ENCODE data around the gene SNX12. TPM values are rescaled to one million over a fixed set of nuclear protein-coding genes. Genes with fewer than 3 reads are reported as not detected.
A peak's percentile ranks its signal among the peaks of the same experiment; 100 is the strongest.

Gene SNX12
- total and polyA plus RNA-seq, 2 of the 4 experiments (the other 2 are of a cell fraction) = 59.9 to 63.0 TPM

DNA sequence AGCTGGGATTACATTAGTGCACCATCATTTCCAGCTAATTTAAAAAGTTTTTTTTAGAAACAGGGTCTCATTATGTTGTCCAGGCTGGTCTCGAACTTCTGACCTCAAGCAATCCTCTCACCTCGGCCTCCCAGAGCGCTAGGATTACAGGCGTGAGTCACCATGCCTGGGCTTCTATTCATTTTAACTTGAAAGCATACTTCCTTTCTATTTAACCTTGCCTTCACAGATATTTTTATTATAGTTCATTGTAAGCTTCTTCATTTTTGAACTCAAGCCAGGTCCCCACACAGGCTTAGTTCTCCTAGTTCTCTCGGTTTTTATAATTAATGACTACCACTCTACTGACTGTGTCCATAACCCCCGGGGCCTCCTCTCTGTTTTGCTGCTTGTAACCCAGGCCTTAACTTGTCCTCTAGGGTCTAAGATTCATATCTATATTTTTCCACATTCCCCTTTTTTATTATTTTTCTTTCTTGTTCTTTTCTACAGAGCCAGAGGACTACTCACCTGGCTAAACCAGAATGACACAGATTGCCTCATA, 50.7 kb downstream of the SNX12 start:
- Histone ChIP-seq H3K23ac (ENCODE audit: low read depth, low read length) (no peak overlapping the region), H3K56ac (ENCODE audit: extremely low read depth, insufficient read depth, low read length) (no peak overlapping the region), H3K9ac (ENCODE audit: low read depth, low read length) (no peak overlapping the region), H4K8ac (ENCODE audit: low read depth in 2 of 2, low read length in 2 of 2) (no peak overlapping the region), H3K4ac (ENCODE audit: low read depth, low read length) (no peak overlapping the region), H3K36me3 (ENCODE audit: control insufficient read depth, insufficient read depth, low read length) (no peaks in the 10 kb centered on the region), H3K79me1 (ENCODE audit: low read depth in 1 of 2, low read length in 2 of 2) (no peaks in the 10 kb centered on the region), H3K9me3 (ENCODE audit: control insufficient read depth, insufficient read depth, low read length) (no peaks in the 10 kb centered on the region), H2AFZ (replicated peaks; ENCODE audit: low read length, poor library complexity) (no peak overlapping the region), H2AK5ac (ENCODE audit: low read depth, low read length) (no peak overlapping the region), H3K14ac (replicated peaks; ENCODE audit: low read depth, low read length) (no peak overlapping the region), H3K4me3 (ENCODE audit: insufficient read depth, low read depth, low read length) (no peak overlapping the region), H2BK20ac (ENCODE audit: low read depth, low read length) (no peak overlapping the region), H3K9me1 (ENCODE audit: insufficient read depth, low read length) (no peaks in the 10 kb centered on the region), H3K27ac (ENCODE audit: insufficient read depth, low read length) (no peak overlapping the region), H2BK5ac (ENCODE audit: low read depth, low read length, poor library complexity, severe bottlenecking) (no peak overlapping the region), H2AK9ac (replicated peaks; ENCODE audit: low read depth, low read length, poor library complexity) (no peak overlapping the region), H4K5ac (ENCODE audit: low read depth, low read length) (no peak overlapping the region), H3K27me3 (ENCODE audit: control insufficient read depth, insufficient read depth, low read length) (no peaks in the 10 kb centered on the region), H3K4me2 (ENCODE audit: low read depth, low read length) (no peak overlapping the region), H4K20me1 (ENCODE audit: insufficient read depth, low read length) (no peaks in the 10 kb centered on the region), H2BK15ac (ENCODE audit: low read depth, low read length) (no peak overlapping the region), H2BK120ac (ENCODE audit: low read depth, low read length) (no peak overlapping the region), H4K91ac (ENCODE audit: insufficient read depth, low read depth, low read length) (no peak overlapping the region), H3K18ac (ENCODE audit: low read depth, low read length) (no peak overlapping the region), H3K4me1 (ENCODE audit: control insufficient read depth, insufficient read depth, low read length) (no peaks in the 10 kb centered on the region)
- dilution Hi-C loops (cut with HindIII; ENCODE audit: low sequenced_read_pairs, unreplicated experiment) = no loop called here
- intact Hi-C loops (cut with micrococcal nuclease) = no loop called here
- CTCF ChIA-PET = no interaction called here
- in situ Hi-C loops (cut with MboI; ENCODE audit: low sequenced_read_pairs) = no loop called here
- DNase-seq (peak; percentile 4), ATAC-seq (ENCODE audit: low read depth) (no peak)
- 17% methylated on average over 2 of the region's 6 CpGs; no CpG with 5 or more reads in 1 of the 2 experiments for WGBS, 2 experiments (ENCODE audit: extremely low coverage in 2 of 2, insufficient read length in 1 of 2)
- BruUV-seq (replicated peaks) = no TSS peak
- no peak for TF ChIP-seq RCOR1 (IDR thresholded peaks at IDR 0.05; ENCODE audit: insufficient replicate concordance, low read length)
- TF ChIP-seq, protein P1, sequence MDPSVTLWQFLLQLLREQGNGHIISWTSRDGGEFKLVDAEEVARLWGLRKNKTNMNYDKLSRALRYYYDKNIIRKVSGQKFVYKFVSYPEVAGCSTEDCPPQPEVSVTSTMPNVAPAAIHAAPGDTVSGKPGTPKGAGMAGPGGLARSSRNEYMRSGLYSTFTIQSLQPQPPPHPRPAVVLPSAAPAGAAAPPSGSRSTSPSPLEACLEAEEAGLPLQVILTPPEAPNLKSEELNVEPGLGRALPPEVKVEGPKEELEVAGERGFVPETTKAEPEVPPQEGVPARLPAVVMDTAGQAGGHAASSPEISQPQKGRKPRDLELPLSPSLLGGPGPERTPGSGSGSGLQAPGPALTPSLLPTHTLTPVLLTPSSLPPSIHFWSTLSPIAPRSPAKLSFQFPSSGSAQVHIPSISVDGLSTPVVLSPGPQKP (IDR thresholded peaks at IDR 0.05; ENCODE audit: borderline replicate concordance, low read depth, low read length) = no peak
- TF ChIP-seq, protein P2, sequence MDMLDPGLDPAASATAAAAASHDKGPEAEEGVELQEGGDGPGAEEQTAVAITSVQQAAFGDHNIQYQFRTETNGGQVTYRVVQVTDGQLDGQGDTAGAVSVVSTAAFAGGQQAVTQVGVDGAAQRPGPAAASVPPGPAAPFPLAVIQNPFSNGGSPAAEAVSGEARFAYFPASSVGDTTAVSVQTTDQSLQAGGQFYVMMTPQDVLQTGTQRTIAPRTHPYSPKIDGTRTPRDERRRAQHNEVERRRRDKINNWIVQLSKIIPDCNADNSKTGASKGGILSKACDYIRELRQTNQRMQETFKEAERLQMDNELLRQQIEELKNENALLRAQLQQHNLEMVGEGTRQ (IDR thresholded peaks at IDR 0.05; ENCODE audit: low read depth, low read length) = no peak
- no peak for TF ChIP-seq FOS (IDR thresholded peaks at IDR 0.05; ENCODE audit: low read depth, low read length)
- TF ChIP-seq MXI1 (IDR thresholded peaks at IDR 0.05; ENCODE audit: borderline replicate concordance, low read depth, low read length) = no peak
- TF ChIP-seq POLR2A (IDR thresholded peaks at IDR 0.05; ENCODE audit: low read depth, low read length) = no peak
- TF ChIP-seq MAFK (IDR thresholded peaks at IDR 0.05; ENCODE audit: low read depth, low read length) = no peak
- TF ChIP-seq CHD1 (IDR thresholded peaks at IDR 0.05; ENCODE audit: low read depth, low read length) = no peak
- TF ChIP-seq SMC3 (IDR thresholded peaks at IDR 0.05; ENCODE audit: low read depth, low read length) = no peak
- TF ChIP-seq RAD21 (IDR thresholded peaks at IDR 0.05; ENCODE audit: low read length) = no peak
- TF ChIP-seq MAZ (IDR thresholded peaks at IDR 0.05; ENCODE audit: borderline replicate concordance, low read depth, low read length) = no peak
- no peak for TF ChIP-seq NFE2L2 (IDR thresholded peaks at IDR 0.05; ENCODE audit: low read depth, low read length)
- TF ChIP-seq BHLHE40 (IDR thresholded peaks at IDR 0.05; ENCODE audit: low read depth, low read length) = no peak
- TF ChIP-seq, protein P3, sequence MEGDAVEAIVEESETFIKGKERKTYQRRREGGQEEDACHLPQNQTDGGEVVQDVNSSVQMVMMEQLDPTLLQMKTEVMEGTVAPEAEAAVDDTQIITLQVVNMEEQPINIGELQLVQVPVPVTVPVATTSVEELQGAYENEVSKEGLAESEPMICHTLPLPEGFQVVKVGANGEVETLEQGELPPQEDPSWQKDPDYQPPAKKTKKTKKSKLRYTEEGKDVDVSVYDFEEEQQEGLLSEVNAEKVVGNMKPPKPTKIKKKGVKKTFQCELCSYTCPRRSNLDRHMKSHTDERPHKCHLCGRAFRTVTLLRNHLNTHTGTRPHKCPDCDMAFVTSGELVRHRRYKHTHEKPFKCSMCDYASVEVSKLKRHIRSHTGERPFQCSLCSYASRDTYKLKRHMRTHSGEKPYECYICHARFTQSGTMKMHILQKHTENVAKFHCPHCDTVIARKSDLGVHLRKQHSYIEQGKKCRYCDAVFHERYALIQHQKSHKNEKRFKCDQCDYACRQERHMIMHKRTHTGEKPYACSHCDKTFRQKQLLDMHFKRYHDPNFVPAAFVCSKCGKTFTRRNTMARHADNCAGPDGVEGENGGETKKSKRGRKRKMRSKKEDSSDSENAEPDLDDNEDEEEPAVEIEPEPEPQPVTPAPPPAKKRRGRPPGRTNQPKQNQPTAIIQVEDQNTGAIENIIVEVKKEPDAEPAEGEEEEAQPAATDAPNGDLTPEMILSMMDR (conservative IDR thresholded peaks at IDR 0.05; ENCODE audit: low read depth, low read length) = no peak
- TF ChIP-seq RFX5 (IDR thresholded peaks at IDR 0.05; ENCODE audit: low read depth, low read length) = no peak
- no peak for TF ChIP-seq CEBPB (IDR thresholded peaks at IDR 0.05; ENCODE audit: low read depth, low read length)
- POLR2A ChIA-PET (ENCODE audit: unreplicated experiment) = no interaction called here
